ENCODE results near the gene P4HA2. TPM values are rescaled to one million over a fixed set of nuclear protein-coding genes. Genes with fewer than 3 reads are reported as not detected.

The P4HA2 gene
- 10 to 100 TPM; 15.9 to 26.9 (median 22.8) TPM for total RNA-seq

GRCh38 chr5:132227485-132228240 is at the start of gene P4HA2:
TSS of gene P4HA2 (minus strand) at chr5:132227853. CDS start at chr5:132218626, 9,227 bp downstream.
- Histone ChIP-seq H3K36me3 (no peaks in the 10 kb centered on the region), H3K4me3 (peak within 1 kb of the TSS; percentile 39 to 89 (median 70)), H3K9me3 (no peaks in the 10 kb centered on the region), H3K27me3 (no peaks in the 10 kb centered on the region), H3K4me1 (peaks cover 0 to 55% (median 25%) of the 10 kb centered on the region in 4 donors), H3K27ac (peak within 1 kb of the TSS; percentile 84 to 95 (median 91))
- peak; percentile 64 to 70 for DNase-seq (ENCODE audit: low spot score in 2 of 2)
- 1 to 4% methylated on average over 16 to 90 of the region's 92 CpGs for WGBS, 2 donors
- TF ChIP-seq CTCF (IDR thresholded peaks at IDR 0.05) (peak in 4 of 5 experiments; percentile 11 to 62 (median 46)), EP300 (IDR thresholded peaks at IDR 0.05) (peak in 1 of 2 donors; percentile 67), POLR2A (IDR thresholded peaks at IDR 0.05) (peak in 1 of 2 donors; percentile 64)

- H3K4me3 ChIP-seq = no peak overlapping the region
- TF ChIP-seq CTCF (IDR thresholded peaks at IDR 0.05) (no peak), EP300 (IDR thresholded peaks at IDR 0.05) (no peak), POLR2A (IDR thresholded peaks at IDR 0.05) (no peak)
- H3K27me3 ChIP-seq = no peaks in the 10 kb centered on the region
- H3K4me1 ChIP-seq = peaks cover 0 to 39% (median 2%) of the 10 kb centered on the region in 4 donors
- no peak for DNase-seq (ENCODE audit: low spot score in 2 of 2)
- 48 to 50% methylated on average over 6 of the region's 6 CpGs for WGBS, 2 donors
- H3K36me3 ChIP-seq = peaks cover 0 to 9% (median 0%) of the 10 kb centered on the region in 3 donors
- no peaks in the 10 kb centered on the region for H3K9me3 ChIP-seq
- H3K27ac ChIP-seq = peak overlapping the region in 1 of 4 donors; percentile 32
These were observed 49.6 kb upstream of the P4HA2 start for GRCh38 chr5:132277256-132277655.

DNA sequence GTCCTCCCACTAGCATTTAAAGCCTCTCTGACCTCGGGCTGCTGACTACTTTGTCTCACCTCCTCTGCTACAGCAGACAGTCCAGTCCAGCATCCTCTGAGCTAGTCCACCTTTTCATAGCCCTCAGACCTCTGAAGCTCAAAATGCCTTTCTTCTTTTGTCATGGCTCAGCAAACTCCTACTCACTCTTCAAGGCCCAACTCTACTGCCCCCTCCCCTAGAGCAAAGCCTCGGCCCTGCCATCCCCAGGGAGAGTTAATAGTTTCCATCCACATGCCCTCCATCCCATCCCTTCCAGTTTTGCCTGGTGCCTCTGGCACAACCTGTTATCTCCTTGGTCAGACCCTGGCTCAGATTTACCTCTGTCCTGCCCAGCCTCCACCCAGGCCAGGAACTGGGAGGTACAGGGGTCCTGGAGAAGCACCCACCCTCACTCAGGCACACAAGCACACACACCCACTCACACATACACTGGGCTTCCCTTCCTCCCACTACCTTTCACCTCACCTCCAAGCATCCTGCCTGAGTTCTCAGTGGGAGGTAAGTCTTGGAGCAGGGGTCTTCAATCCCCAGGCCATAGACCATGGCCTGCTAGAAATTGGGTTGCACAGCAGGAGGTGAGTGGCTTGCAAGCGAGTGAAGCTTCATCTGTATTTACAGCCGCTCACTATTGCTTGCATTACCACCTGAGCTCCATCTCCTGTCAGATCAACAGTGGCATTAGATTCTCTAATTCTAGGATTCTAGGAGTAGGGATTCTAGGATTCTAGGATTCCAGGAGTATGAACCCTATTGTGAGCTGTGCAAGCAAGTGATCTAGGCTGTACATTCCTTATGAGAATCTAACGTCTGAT is 47.9 kb upstream of the P4HA2 start:
- H3K27ac ChIP-seq = peak overlapping the region in 2 of 4 donors; percentile 32 to 43
- DNase-seq (ENCODE audit: low spot score in 2 of 2) = no peak
- TF ChIP-seq CTCF (IDR thresholded peaks at IDR 0.05) (no peak), EP300 (IDR thresholded peaks at IDR 0.05) (no peak), POLR2A (IDR thresholded peaks at IDR 0.05) (no peak)
- no peak overlapping the region for H3K4me3 ChIP-seq
- 81 to 87% methylated on average over 5 of the region's 5 CpGs for WGBS, 2 donors
- peaks cover 0 to 55% (median 2%) of the 10 kb centered on the region in 4 donors for H3K4me1 ChIP-seq
- no peaks in the 10 kb centered on the region for H3K27me3 ChIP-seq
- H3K36me3 ChIP-seq = peaks cover 0 to 25% (median 0%) of the 10 kb centered on the region in 3 donors
- no peaks in the 10 kb centered on the region for H3K9me3 ChIP-seq

- H3K36me3 ChIP-seq = peaks cover 0 to 35% (median 0%) of the 10 kb centered on the region in 3 donors
- TF ChIP-seq POLR2A (IDR thresholded peaks at IDR 0.05) (no peak), CTCF (IDR thresholded peaks at IDR 0.05) (no peak), EP300 (IDR thresholded peaks at IDR 0.05) (no peak)
- 76% methylated on average over 13 of the region's 14 CpGs for WGBS, 2 donors
- H3K4me1 ChIP-seq = peaks cover 0 to 63% (median 9%) of the 10 kb centered on the region in 4 donors
- DNase-seq (ENCODE audit: low spot score in 2 of 2) = no peak
- H3K27ac ChIP-seq = peak overlapping the region in 3 of 4 donors; percentile 55 to 98 (median 97)
- H3K9me3 ChIP-seq = no peaks in the 10 kb centered on the region
- H3K27me3 ChIP-seq = no peaks in the 10 kb centered on the region
- H3K4me3 ChIP-seq = no peak overlapping the region
These were observed 46.6 kb upstream of the P4HA2 start for GRCh38 chr5:132274050-132274792.
